ENCODE measurements around the gene ZDHHC1. TPM values are rescaled to one million over a fixed set of nuclear protein-coding genes. Genes with fewer than 3 reads are reported as not detected.

Gene ZDHHC1
- total and polyA plus RNA-seq, 8 donors = 14.4 to 24.1 (median 17.9) TPM

GRCh38 chr16:67393788-67394154 lies 22.5 kb downstream of the ZDHHC1 start:
- intact Hi-C loops (cut with DNase I) = no loop called here
- Histone ChIP-seq H3K36me3 (no peaks in the 10 kb centered on the region), H3K4me1 (peaks cover 31 to 76% of the 10 kb centered on the region in 2 donors), H3K9me3 (no peaks in the 10 kb centered on the region), H3K27me3 (peaks cover 0 to 43% of the 10 kb centered on the region in 2 donors), H3K27ac (peak overlapping the region; percentile 64 to 65), H3K4me3 (peak overlapping the region; percentile 40 to 47)
- TF ChIP-seq, protein P1, sequence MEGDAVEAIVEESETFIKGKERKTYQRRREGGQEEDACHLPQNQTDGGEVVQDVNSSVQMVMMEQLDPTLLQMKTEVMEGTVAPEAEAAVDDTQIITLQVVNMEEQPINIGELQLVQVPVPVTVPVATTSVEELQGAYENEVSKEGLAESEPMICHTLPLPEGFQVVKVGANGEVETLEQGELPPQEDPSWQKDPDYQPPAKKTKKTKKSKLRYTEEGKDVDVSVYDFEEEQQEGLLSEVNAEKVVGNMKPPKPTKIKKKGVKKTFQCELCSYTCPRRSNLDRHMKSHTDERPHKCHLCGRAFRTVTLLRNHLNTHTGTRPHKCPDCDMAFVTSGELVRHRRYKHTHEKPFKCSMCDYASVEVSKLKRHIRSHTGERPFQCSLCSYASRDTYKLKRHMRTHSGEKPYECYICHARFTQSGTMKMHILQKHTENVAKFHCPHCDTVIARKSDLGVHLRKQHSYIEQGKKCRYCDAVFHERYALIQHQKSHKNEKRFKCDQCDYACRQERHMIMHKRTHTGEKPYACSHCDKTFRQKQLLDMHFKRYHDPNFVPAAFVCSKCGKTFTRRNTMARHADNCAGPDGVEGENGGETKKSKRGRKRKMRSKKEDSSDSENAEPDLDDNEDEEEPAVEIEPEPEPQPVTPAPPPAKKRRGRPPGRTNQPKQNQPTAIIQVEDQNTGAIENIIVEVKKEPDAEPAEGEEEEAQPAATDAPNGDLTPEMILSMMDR (IDR thresholded peaks at IDR 0.05) = no peak
- DNase-seq (peak in 1 of 4 donors; percentile 73), ATAC-seq (no peak)

DNA sequence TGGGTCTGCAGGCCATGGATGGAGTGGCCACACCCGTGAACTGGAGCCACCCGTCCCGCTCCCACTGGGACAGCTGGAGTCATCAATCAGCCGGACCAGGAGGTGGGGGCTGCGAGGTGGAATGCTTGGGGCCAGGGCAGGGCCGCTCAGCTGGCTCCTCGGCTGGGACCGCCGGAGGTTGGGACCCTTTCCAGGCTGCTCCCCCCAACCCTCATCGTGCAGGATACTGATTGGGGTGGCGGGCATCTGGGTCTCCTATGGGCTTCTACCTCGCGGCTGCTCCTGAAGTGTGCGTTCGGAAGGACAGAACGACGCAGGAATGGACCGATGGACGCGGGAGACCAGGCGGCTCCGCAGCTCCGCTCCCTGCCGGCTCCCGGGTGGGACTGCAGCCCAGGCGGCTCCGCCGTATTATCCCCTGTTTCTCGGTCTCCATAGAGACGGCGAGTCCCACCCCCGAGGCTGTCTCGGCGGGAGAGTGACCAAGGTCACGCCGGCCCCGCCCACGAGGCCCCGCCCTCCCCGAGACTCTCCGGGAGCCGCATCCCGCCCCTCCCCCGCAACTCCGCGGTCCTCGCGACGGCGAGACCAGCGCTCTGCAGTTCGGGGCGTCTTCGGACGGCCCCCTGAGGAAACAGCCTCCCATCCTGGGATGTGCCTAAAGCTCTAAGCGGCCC lies 23.0 kb downstream of the ZDHHC1 start, which contains the start of gene TPPP3:
TPPP3 (minus strand) TSS at position 388 of the 677 bp plus-strand sequence. CDS start 2,387 bp downstream, outside the sequence.
- Histone ChIP-seq H3K27me3 (peaks cover 0 to 43% of the 10 kb centered on the region in 2 donors), H3K36me3 (no peaks in the 10 kb centered on the region), H3K4me3 (peak within 1 kb of the TSS; percentile 40 to 47), H3K9me3 (no peaks in the 10 kb centered on the region), H3K4me1 (peaks cover 31 to 76% of the 10 kb centered on the region in 2 donors), H3K27ac (peak within 1 kb of the TSS; percentile 64 to 65)
- peak; percentile 83 for ATAC-seq
- TF ChIP-seq, protein P1 (IDR thresholded peaks at IDR 0.05) = peak; percentile 63 to 78
- intact Hi-C loops (cut with DNase I) = no loop called here
- peak; percentile 77 to 94 (median 91) for DNase-seq

- TF ChIP-seq, protein P1 (IDR thresholded peaks at IDR 0.05) = no peak
- peak overlapping the region; percentile 27 to 65 for H3K27ac ChIP-seq
- H3K4me1 ChIP-seq = peaks cover 31 to 76% of the 10 kb centered on the region in 2 donors
- ATAC-seq (no peak), DNase-seq (no peak)
- H3K4me3 ChIP-seq = peak overlapping the region; percentile 40 to 47
- peaks cover 0 to 43% of the 10 kb centered on the region in 2 donors for H3K27me3 ChIP-seq
- intact Hi-C loops (cut with DNase I) = no loop called here
- no peaks in the 10 kb centered on the region for H3K9me3 ChIP-seq
- H3K36me3 ChIP-seq = no peaks in the 10 kb centered on the region
These were observed 23.8 kb downstream of the ZDHHC1 start for GRCh38 chr16:67392301-67393059.

- ATAC-seq = peak; percentile 1
- Histone ChIP-seq H3K27ac (peak overlapping the region in 1 of 2 donors; percentile 65), H3K27me3 (peaks cover 0 to 43% of the 10 kb centered on the region in 2 donors), H3K4me3 (peak overlapping the region; percentile 40 to 47), H3K9me3 (no peaks in the 10 kb centered on the region), H3K36me3 (no peaks in the 10 kb centered on the region), H3K4me1 (peaks cover 27 to 74% of the 10 kb centered on the region in 2 donors)
- TF ChIP-seq, protein P1 (IDR thresholded peaks at IDR 0.05) = no peak
- peak in 2 of 4 donors; percentile 35 to 56 for DNase-seq
- intact Hi-C loops (cut with DNase I) = no loop called here
These were observed 24.6 kb downstream of the ZDHHC1 start for GRCh38 chr16:67391424-67392300.
